ENCODE results near the gene GCDH.

GRCh38 chr19:12864143-12864542 lies 26.8 kb upstream of the GCDH start:
- TF ChIP-seq CTCF (conservative IDR thresholded peaks at IDR 0.05 in 1 of 2, IDR thresholded peaks at IDR 0.05 in 1 of 2; ENCODE audit: low read depth in 1 of 2, low read length in 2 of 2) (no peak), EZH2 (IDR thresholded peaks at IDR 0.05; ENCODE audit: low read length, missing control alignments) (no peak)
